Thyroid gland (tissue), 4 donors: Measurements from ENCODE around the gene NFIB. TPM values are rescaled to one million over a fixed set of nuclear protein-coding genes. Genes with fewer than 3 reads are reported as not detected.

Experiments
- DNase-seq, 2 donors: peaks; one replicate each; pipeline ENCODE4 v3.0.0-alpha.2; 2019
- H3K27ac ChIP-seq, 3 donors: fragments of 200-600 bp; sonication (generic); 1 replicate in 2 of 3; 2 replicates in 1 of 3; pipeline ENCODE4 v1.5.1; 2016 to 2019; ENCODE audit warnings: mild to moderate bottlenecking in 1 of 3, moderate library complexity in 1 of 3
- H3K27me3 ChIP-seq: fragments of 200-600 bp; sonication (generic); one replicate; pipeline ENCODE4 v1.5.1; 2019
- H3K36me3 ChIP-seq, 2 donors: fragments of 200-600 bp; sonication (generic); one replicate each; pipeline ENCODE4 v1.5.1; 2016 to 2019
- H3K4me1 ChIP-seq, 2 donors: fragments of 200-600 bp; sonication (generic); one replicate each; pipeline ENCODE4 v1.5.1; 2017 to 2019
- H3K4me3 ChIP-seq, 3 donors: fragments of 200-600 bp; sonication (generic); replicated peaks in 1 of 3; 1 replicate in 2 of 3; 2 replicates in 1 of 3; pipeline ENCODE4 v1.5.1; 2016; ENCODE audit warnings: mild to moderate bottlenecking in 1 of 3
- H3K9me3 ChIP-seq: fragments of 200-600 bp; sonication (generic); one replicate; pipeline ENCODE4 v1.5.1; 2017
- CTCF ChIP-seq, 6 experiments: fragments of 200-600 bp in 3 of 6; fragments of 450-650 bp in 3 of 6; sonication (generic) in 3 of 6; IDR thresholded peaks; one replicate each; pipeline ENCODE4 v1.5.1; 2016 to 2019; ENCODE audit warnings: antibody characterized with exemption in 6 of 6, mild to moderate bottlenecking in 2 of 6, inconsistent platforms in 1 of 6, moderate library complexity in 1 of 6
- POLR2A ChIP-seq, 2 donors: fragments of 450-650 bp; IDR thresholded peaks; one replicate each; pipeline ENCODE4 v1.6.1; 2017; ENCODE audit warnings: antibody characterized with exemption in 2 of 2, mild to moderate bottlenecking in 2 of 2, moderate library complexity in 1 of 2
- WGBS, 2 donors: methylation state at CpG; one replicate each; pipeline ENCODE4 v1.1.5; 2017; 5-methylcytosine and 5-hydroxymethylcytosine counted together
- intact Hi-C: fragments of 100-400 bp; cut with DNase I; formaldehyde crosslinking; loops from one replicate; pipeline ENCODE4 v1.15.1; 2023
- total RNA-seq, 4 donors: library from RNA; depleted of rRNA; stranded (reverse); fragments of >200 nt; gene quantifications; one replicate each; pipeline ENCODE4 v1.2.3, GENCODE V29; 2016

NFIB gene
- total RNA-seq, 4 donors from 2014 or later = 57.9 to 144 (median 125) TPM

- Histone ChIP-seq H3K9me3 (no peaks in the 10 kb centered on the region), H3K4me3 (no peak overlapping the region), H3K36me3 (peaks cover under 1 to 1% of the 10 kb centered on the region in 2 donors), H3K27me3 (no peaks in the 10 kb centered on the region), H3K27ac (no peak overlapping the region), H3K4me1 (peaks cover 6 to 20% of the 10 kb centered on the region in 2 donors)
- no peak for DNase-seq
- intact Hi-C loops = no loop called here
- 41 to 65% methylated on average over 1 of the region's 1 CpG for WGBS, 2 donors
- no peak for TF ChIP-seq CTCF (IDR thresholded peaks at IDR 0.05)
- TF ChIP-seq POLR2A (IDR thresholded peaks at IDR 0.05) = no peak
These were observed 12.3 kb downstream of the NFIB start for GRCh38 chr9:14301583-14302021.

- no peaks in the 10 kb centered on the region for H3K27me3 ChIP-seq
- H3K36me3 ChIP-seq = no peaks in the 10 kb centered on the region
- WGBS, 2 donors = 88 to 89% methylated on average over 4 of the region's 4 CpGs
- no peak for TF ChIP-seq CTCF (IDR thresholded peaks at IDR 0.05)
- no peak for TF ChIP-seq POLR2A (IDR thresholded peaks at IDR 0.05)
- no peak for DNase-seq
- H3K4me3 ChIP-seq = no peak overlapping the region
- no peak overlapping the region for H3K27ac ChIP-seq
- intact Hi-C loops = no loop called here
- peaks cover 6 to 20% of the 10 kb centered on the region in 2 donors for H3K4me1 ChIP-seq
- no peaks in the 10 kb centered on the region for H3K9me3 ChIP-seq
These were observed 12.9 kb downstream of the NFIB start for GRCh38 chr9:14301006-14301405.

GRCh38 chr9:14300588-14300987, 13.4 kb downstream of the NFIB start:
- DNase-seq = no peak
- H3K27ac ChIP-seq = no peak overlapping the region
- H3K4me3 ChIP-seq = no peak overlapping the region
- peaks cover 6 to 20% of the 10 kb centered on the region in 2 donors for H3K4me1 ChIP-seq
- intact Hi-C loops = no loop called here
- H3K27me3 ChIP-seq = no peaks in the 10 kb centered on the region
- WGBS, 2 donors = 90 to 92% methylated on average over 3 of the region's 3 CpGs
- H3K36me3 ChIP-seq = no peaks in the 10 kb centered on the region
- H3K9me3 ChIP-seq = no peaks in the 10 kb centered on the region
- TF ChIP-seq POLR2A (IDR thresholded peaks at IDR 0.05) (no peak), CTCF (IDR thresholded peaks at IDR 0.05) (no peak)

GRCh38 chr9:14300040-14300439, 13.9 kb downstream of the NFIB start:
- H3K9me3 ChIP-seq = no peaks in the 10 kb centered on the region
- TF ChIP-seq CTCF (IDR thresholded peaks at IDR 0.05) (no peak), POLR2A (IDR thresholded peaks at IDR 0.05) (no peak)
- DNase-seq = no peak
- H3K4me3 ChIP-seq = no peak overlapping the region
- 92% methylated on average over 9 of the region's 9 CpGs for WGBS, 2 donors
- no peaks in the 10 kb centered on the region for H3K27me3 ChIP-seq
- peaks cover 6 to 20% of the 10 kb centered on the region in 2 donors for H3K4me1 ChIP-seq
- intact Hi-C loops = no loop called here
- no peak overlapping the region for H3K27ac ChIP-seq
- H3K36me3 ChIP-seq = no peaks in the 10 kb centered on the region

- Histone ChIP-seq H3K36me3 (no peaks in the 10 kb centered on the region), H3K27ac (no peak overlapping the region), H3K27me3 (no peaks in the 10 kb centered on the region), H3K4me3 (no peak overlapping the region), H3K9me3 (no peaks in the 10 kb centered on the region), H3K4me1 (peaks cover 6 to 20% of the 10 kb centered on the region in 2 donors)
- TF ChIP-seq POLR2A (IDR thresholded peaks at IDR 0.05) = no peak
- no peak for TF ChIP-seq CTCF (IDR thresholded peaks at IDR 0.05)
- no peak for DNase-seq
- intact Hi-C loops = no loop called here
- WGBS, 2 donors = 37 to 46% methylated on average over 6 to 7 of the region's 7 CpGs
These were observed 15.3 kb downstream of the NFIB start for GRCh38 chr9:14298601-14299022.
